Endodermal cell (in vitro differentiated cells): ENCODE measurements around the gene NRP1. TPM values are rescaled to one million over a fixed set of nuclear protein-coding genes. Genes with fewer than 3 reads are reported as not detected.

Source experiments
- DNase-seq: peaks from one replicate; pipeline ENCODE4 v3.0.0-alpha.2; 2017
- H3K27ac ChIP-seq: 2 replicates; pipeline ENCODE4 v1.5.1; 2013; ENCODE audit warnings: mild to moderate bottlenecking, low read depth, low read length, moderate library complexity
- H3K27me3 ChIP-seq: 2 replicates; pipeline ENCODE4 v1.6.1; 2013; ENCODE audit warnings: mild to moderate bottlenecking, low read length, moderate library complexity; ENCODE audit not compliant: insufficient read depth, control insufficient read depth, poor library complexity, severe bottlenecking
- H3K36me3 ChIP-seq: 2 replicates; pipeline ENCODE4 v1.7.0; 2013; ENCODE audit warnings: mild to moderate bottlenecking, low read length, moderate library complexity; ENCODE audit not compliant: control insufficient read depth, insufficient read depth
- H3K4me1 ChIP-seq: one replicate; pipeline ENCODE4 v1.7.0; 2013; ENCODE audit warnings: low read length; ENCODE audit not compliant: control insufficient read depth, insufficient read depth
- H3K4me3 ChIP-seq: 2 replicates; pipeline ENCODE4 v1.5.1; 2013; ENCODE audit warnings: mild to moderate bottlenecking, low read length, moderate library complexity
- H3K9ac ChIP-seq: 2 replicates; pipeline ENCODE4 v1.6.1; 2013; ENCODE audit warnings: mild to moderate bottlenecking, low read length, moderate library complexity; ENCODE audit not compliant: poor library complexity, severe bottlenecking; ENCODE audit errors: extremely low read depth
- H3K9me3 ChIP-seq: 2 replicates; pipeline ENCODE4 v1.6.1; 2013; ENCODE audit warnings: mild to moderate bottlenecking, low read length, moderate library complexity; ENCODE audit not compliant: control insufficient read depth
- H3K27ac Mint-ChIP-seq: 2 replicates; pipeline ENCODE4 v1.8.0; 2020; ENCODE audit warnings: mixed read lengths
- H3K27me3 Mint-ChIP-seq: 2 replicates; pipeline ENCODE4 v1.8.0; 2021; ENCODE audit warnings: mild to moderate bottlenecking, mixed read lengths; ENCODE audit not compliant: insufficient read depth
- H3K36me3 Mint-ChIP-seq: 2 replicates; pipeline ENCODE4 v1.8.0; 2020; ENCODE audit warnings: low read depth, mixed read lengths
- H3K4me1 Mint-ChIP-seq: 2 replicates; pipeline ENCODE4 v1.8.0; 2020; ENCODE audit warnings: mixed read lengths
- H3K4me3 Mint-ChIP-seq: 2 replicates; pipeline ENCODE4 v1.8.0; 2020; ENCODE audit warnings: mild to moderate bottlenecking, moderate library complexity, mixed read lengths
- H3K9me3 Mint-ChIP-seq: 2 replicates; pipeline ENCODE4 v1.8.0; 2020; ENCODE audit warnings: mild to moderate bottlenecking, mixed read lengths
- CTCF ChIP-seq: fragments of 200-600 bp; sonication (generic); conservative IDR thresholded peaks from 2 replicates; pipeline ENCODE4 v1.5.0; 2021; ENCODE audit warnings: antibody characterized with exemption, mild to moderate bottlenecking
- WGBS, 2 experiments: methylation state at CpG; one replicate each; pipeline versions ENCODE4 v1.1.5 to v1.1.7; 2013; ENCODE audit warnings: missing lambda C conversion rate in 2 of 2, mixed read lengths in 1 of 2; ENCODE audit not compliant: insufficient coverage in 1 of 2, insufficient read length in 1 of 2; 5-methylcytosine and 5-hydroxymethylcytosine counted together
- total RNA-seq, 2 donors: library from RNA; stranded (reverse); fragmentation: NEBNext Ultra II Directional in 1 of 2; extraction: Animal tissue kit (Norgen Biotek cat#: 25700) in 1 of 2; gene quantifications; 2 replicates in 1 of 2; 3 replicates in 1 of 2; pipeline ENCODE4 v1.2.1, GENCODE V29; 2021

NRP1 gene
- total RNA-seq, 2 donors from 2014 or later, result 20.7 to 30.6 TPM

- H3K27me3 Mint-ChIP-seq, result no peaks in the 10 kb centered on the region
- H3K9me3 Mint-ChIP-seq, result no peaks in the 10 kb centered on the region
- H3K4me1 Mint-ChIP-seq, result peaks cover 37% of the 10 kb centered on the region
- peak overlapping the region; percentile 45 for H3K27ac ChIP-seq
- no peaks in the 10 kb centered on the region for H3K9me3 ChIP-seq
- H3K9ac ChIP-seq, result no peak overlapping the region
- WGBS, 2 experiments, result 69 to 91% methylated on average over 2 to 6 of the region's 6 CpGs
- no peak overlapping the region for H3K27ac Mint-ChIP-seq
- no peaks in the 10 kb centered on the region for H3K27me3 ChIP-seq
- DNase-seq, result no peak
- H3K36me3 ChIP-seq, result peaks cover 9% of the 10 kb centered on the region
- H3K4me3 Mint-ChIP-seq, result no peak overlapping the region
- H3K4me1 ChIP-seq, result peaks cover 8% of the 10 kb centered on the region
- H3K4me3 ChIP-seq, result no peak overlapping the region
- H3K36me3 Mint-ChIP-seq, result peaks cover 7% of the 10 kb centered on the region
- no peak for TF ChIP-seq CTCF
Observed at GRCh38 chr10:33277135-33277536, 57.3 kb downstream of the NRP1 start.

GRCh38 chr10:33276282-33276923, 58.1 kb downstream of the NRP1 start:
- Histone ChIP-seq H3K27me3 (no peaks in the 10 kb centered on the region), H3K9me3 (no peaks in the 10 kb centered on the region), H3K9ac (no peak overlapping the region), H3K36me3 (peaks cover 6% of the 10 kb centered on the region), H3K27ac (no peak overlapping the region), H3K4me3 (no peak overlapping the region), H3K4me1 (peaks cover 8% of the 10 kb centered on the region)
- DNase-seq, result no peak
- Mint-ChIP-seq H3K27me3 (no peaks in the 10 kb centered on the region), H3K4me1 (peaks cover 38% of the 10 kb centered on the region), H3K9me3 (no peaks in the 10 kb centered on the region), H3K4me3 (no peak overlapping the region), H3K27ac (no peak overlapping the region), H3K36me3 (peaks cover 3% of the 10 kb centered on the region)
- WGBS, 2 experiments, result 96 to 100% methylated on average over 1 to 4 of the region's 4 CpGs
- no peak for TF ChIP-seq CTCF

- no peak overlapping the region for H3K27ac ChIP-seq
- Mint-ChIP-seq H3K27ac (peak overlapping the region; percentile 57), H3K4me1 (peaks cover 38% of the 10 kb centered on the region)
Observed at GRCh38 chr10:33274096-33274785, 60.2 kb downstream of the NRP1 start.

More at GRCh38 chr10:33274096-33274785, 60.2 kb downstream of the NRP1 start:
- H3K36me3 ChIP-seq, result peaks cover 23% of the 10 kb centered on the region
- Mint-ChIP-seq H3K4me3 (no peak overlapping the region), H3K9me3 (no peaks in the 10 kb centered on the region), H3K27me3 (no peaks in the 10 kb centered on the region), H3K36me3 (peaks cover 14% of the 10 kb centered on the region)
- H3K4me1 ChIP-seq, result peaks cover 8% of the 10 kb centered on the region
- no peak for DNase-seq
- WGBS, 2 experiments, result 82 to 100% methylated on average over 1 to 6 of the region's 6 CpGs
- TF ChIP-seq CTCF, result no peak
- H3K4me3 ChIP-seq, result peak overlapping the region; percentile 44
- H3K27me3 ChIP-seq, result no peaks in the 10 kb centered on the region
- no peaks in the 10 kb centered on the region for H3K9me3 ChIP-seq
- H3K9ac ChIP-seq, result peak overlapping the region; percentile 5
